Fibroblast of villous mesenchyme (primary cell): ENCODE results near the gene SLC18A2. TPM values are rescaled to one million over a fixed set of nuclear protein-coding genes. Genes with fewer than 3 reads are reported as not detected.

Experiments
- DNase-seq: peaks from one replicate; pipeline ENCODE4 v3.0.0-alpha.2; 2010; ENCODE audit warnings: low read depth
- H3K4me3 ChIP-seq: 2 replicates; pipeline ENCODE4 v1.5.1; 2011; ENCODE audit warnings: low read depth, mild to moderate bottlenecking, low read length
- total RNA-seq: library from RNA; depleted of rRNA; stranded (reverse); fragments of >200 nt; gene quantifications from 2 replicates; pipeline ENCODE4 v1.2.3, GENCODE V29; 2012
- TF ChIP-seq, protein P1 (sequence below): IDR thresholded peaks from 2 replicates; pipeline ENCODE4 v1.5.1; 2012; ENCODE audit warnings: low read depth, mild to moderate bottlenecking, low read length; ENCODE audit not compliant: insufficient read depth

Gene SLC18A2
- total RNA-seq, 1 donor: under 0.01 TPM

DNA sequence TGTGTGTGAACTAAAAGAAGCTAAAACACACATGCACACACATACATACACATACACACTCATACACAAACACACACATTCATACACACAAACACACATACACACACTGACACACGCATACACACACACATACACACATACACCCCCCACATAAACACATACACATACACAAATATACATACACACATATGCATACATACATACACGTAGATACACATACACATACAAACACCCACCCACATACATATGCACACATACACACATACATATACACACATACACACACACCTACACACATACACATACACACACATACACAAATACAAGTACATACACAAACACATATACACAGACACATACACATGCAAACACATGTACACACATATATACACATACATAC, 28.0 kb downstream of the SLC18A2 start:
- TF ChIP-seq, protein P1, sequence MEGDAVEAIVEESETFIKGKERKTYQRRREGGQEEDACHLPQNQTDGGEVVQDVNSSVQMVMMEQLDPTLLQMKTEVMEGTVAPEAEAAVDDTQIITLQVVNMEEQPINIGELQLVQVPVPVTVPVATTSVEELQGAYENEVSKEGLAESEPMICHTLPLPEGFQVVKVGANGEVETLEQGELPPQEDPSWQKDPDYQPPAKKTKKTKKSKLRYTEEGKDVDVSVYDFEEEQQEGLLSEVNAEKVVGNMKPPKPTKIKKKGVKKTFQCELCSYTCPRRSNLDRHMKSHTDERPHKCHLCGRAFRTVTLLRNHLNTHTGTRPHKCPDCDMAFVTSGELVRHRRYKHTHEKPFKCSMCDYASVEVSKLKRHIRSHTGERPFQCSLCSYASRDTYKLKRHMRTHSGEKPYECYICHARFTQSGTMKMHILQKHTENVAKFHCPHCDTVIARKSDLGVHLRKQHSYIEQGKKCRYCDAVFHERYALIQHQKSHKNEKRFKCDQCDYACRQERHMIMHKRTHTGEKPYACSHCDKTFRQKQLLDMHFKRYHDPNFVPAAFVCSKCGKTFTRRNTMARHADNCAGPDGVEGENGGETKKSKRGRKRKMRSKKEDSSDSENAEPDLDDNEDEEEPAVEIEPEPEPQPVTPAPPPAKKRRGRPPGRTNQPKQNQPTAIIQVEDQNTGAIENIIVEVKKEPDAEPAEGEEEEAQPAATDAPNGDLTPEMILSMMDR: no peak
- H3K4me3 ChIP-seq: no peak overlapping the region

GRCh38 chr10:117271427-117271826, 30.5 kb downstream of the SLC18A2 start:
- H3K4me3 ChIP-seq: no peak overlapping the region
- no peak for DNase-seq
- TF ChIP-seq, protein P1: no peak

More for the DNA sequence above, 28.0 kb downstream of the SLC18A2 start:
- DNase-seq: no peak

- TF ChIP-seq, protein P1: no peak
- no peak overlapping the region for H3K4me3 ChIP-seq
- no peak for DNase-seq
These were observed 31.5 kb downstream of the SLC18A2 start for GRCh38 chr10:117272195-117273076.

GRCh38 chr10:117273980-117274379, 33.1 kb downstream of the SLC18A2 start:
- TF ChIP-seq, protein P1: no peak
- no peak for DNase-seq
- H3K4me3 ChIP-seq: no peak overlapping the region

DNA sequence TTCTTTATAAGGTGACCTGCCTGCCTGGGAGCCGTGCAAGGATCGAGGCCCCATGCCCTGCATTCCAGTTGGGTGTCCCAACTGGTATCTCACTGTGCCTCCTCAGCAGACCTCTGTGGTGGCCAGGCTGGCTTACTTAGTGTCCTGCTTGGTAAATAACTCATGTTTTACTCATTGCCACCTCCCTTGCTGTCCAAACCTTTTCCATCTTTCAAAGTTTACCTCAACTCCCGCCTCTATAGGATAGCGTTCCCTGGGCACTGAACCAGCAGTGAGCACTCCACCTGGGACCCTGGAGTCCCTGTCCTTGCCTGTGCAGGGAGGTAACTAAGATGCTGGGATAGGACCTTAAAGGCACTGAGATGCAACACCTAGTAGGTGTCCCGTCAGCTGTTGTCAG, 33.6 kb downstream of the SLC18A2 start:
- H3K4me3 ChIP-seq: no peak overlapping the region
- TF ChIP-seq, protein P1: no peak
- DNase-seq: no peak

GRCh38 chr10:117275121-117275520, 34.2 kb downstream of the SLC18A2 start:
- TF ChIP-seq, protein P1: no peak
- H3K4me3 ChIP-seq: no peak overlapping the region
- no peak for DNase-seq
